HG02885 (cell line): ENCODE results near the gene WDR27.

Source experiments
- ATAC-seq: cut with Tn5 transposase; IDR thresholded peaks from one replicate; pipeline ENCODE4 v1.9.1; 2021; ENCODE audit warnings: mild to moderate bottlenecking; ENCODE audit not compliant: unreplicated experiment, poor library complexity

WDR27 gene

GRCh38 chr6:169642455-169642854 is 59.4 kb downstream of the WDR27 start:
- no peak for ATAC-seq

GRCh38 chr6:169641461-169642085 is 60.3 kb downstream of the WDR27 start:
- no peak for ATAC-seq

- ATAC-seq: no peak
These were observed 60.8 kb downstream of the WDR27 start for GRCh38 chr6:169640983-169641382.

GRCh38 chr6:169640351-169640852 is 61.4 kb downstream of the WDR27 start:
- no peak for ATAC-seq

- no peak for ATAC-seq
These were observed 62.1 kb downstream of the WDR27 start for GRCh38 chr6:169639653-169640278.

- ATAC-seq: no peak
These were observed 62.9 kb downstream of the WDR27 start for GRCh38 chr6:169638915-169639314.

GRCh38 chr6:169638388-169638787 is 63.4 kb downstream of the WDR27 start:
- no peak for ATAC-seq

GRCh38 chr6:169635345-169635744 is 66.5 kb downstream of the WDR27 start:
- no peak for ATAC-seq

GRCh38 chr6:169632841-169633240 is 69.0 kb downstream of the WDR27 start:
- ATAC-seq: no peak

- no peak for ATAC-seq
These were observed 72.6 kb downstream of the WDR27 start for GRCh38 chr6:169629256-169629655.

- ATAC-seq: no peak
These were observed 73.9 kb downstream of the WDR27 start for GRCh38 chr6:169627736-169628607.

GRCh38 chr6:169626649-169627048 is 75.2 kb downstream of the WDR27 start:
- no peak for ATAC-seq

GRCh38 chr6:169626169-169626568 is 75.7 kb downstream of the WDR27 start:
- ATAC-seq: no peak

GRCh38 chr6:169625376-169625775 is 76.5 kb downstream of the WDR27 start:
- ATAC-seq: no peak

- ATAC-seq: no peak
These were observed 77.0 kb downstream of the WDR27 start for GRCh38 chr6:169624785-169625184.

- ATAC-seq: no peak
These were observed 77.9 kb downstream of the WDR27 start for GRCh38 chr6:169623975-169624374.

GRCh38 chr6:169623343-169623742 is 78.5 kb downstream of the WDR27 start:
- no peak for ATAC-seq

GRCh38 chr6:169622618-169623017 is 79.2 kb downstream of the WDR27 start:
- no peak for ATAC-seq

GRCh38 chr6:169621311-169621710 is 80.5 kb downstream of the WDR27 start:
- no peak for ATAC-seq

GRCh38 chr6:169620171-169621130 is 81.4 kb downstream of the WDR27 start:
- ATAC-seq: no peak
